T-helper 22 cell (primary cell): ENCODE results near the gene MYOD1.

Experiments
- DNase-seq: peaks from one replicate; pipeline ENCODE4 v3.0.0-alpha.2; 2020; ENCODE audit warnings: low read depth

The MYOD1 gene

DNA sequence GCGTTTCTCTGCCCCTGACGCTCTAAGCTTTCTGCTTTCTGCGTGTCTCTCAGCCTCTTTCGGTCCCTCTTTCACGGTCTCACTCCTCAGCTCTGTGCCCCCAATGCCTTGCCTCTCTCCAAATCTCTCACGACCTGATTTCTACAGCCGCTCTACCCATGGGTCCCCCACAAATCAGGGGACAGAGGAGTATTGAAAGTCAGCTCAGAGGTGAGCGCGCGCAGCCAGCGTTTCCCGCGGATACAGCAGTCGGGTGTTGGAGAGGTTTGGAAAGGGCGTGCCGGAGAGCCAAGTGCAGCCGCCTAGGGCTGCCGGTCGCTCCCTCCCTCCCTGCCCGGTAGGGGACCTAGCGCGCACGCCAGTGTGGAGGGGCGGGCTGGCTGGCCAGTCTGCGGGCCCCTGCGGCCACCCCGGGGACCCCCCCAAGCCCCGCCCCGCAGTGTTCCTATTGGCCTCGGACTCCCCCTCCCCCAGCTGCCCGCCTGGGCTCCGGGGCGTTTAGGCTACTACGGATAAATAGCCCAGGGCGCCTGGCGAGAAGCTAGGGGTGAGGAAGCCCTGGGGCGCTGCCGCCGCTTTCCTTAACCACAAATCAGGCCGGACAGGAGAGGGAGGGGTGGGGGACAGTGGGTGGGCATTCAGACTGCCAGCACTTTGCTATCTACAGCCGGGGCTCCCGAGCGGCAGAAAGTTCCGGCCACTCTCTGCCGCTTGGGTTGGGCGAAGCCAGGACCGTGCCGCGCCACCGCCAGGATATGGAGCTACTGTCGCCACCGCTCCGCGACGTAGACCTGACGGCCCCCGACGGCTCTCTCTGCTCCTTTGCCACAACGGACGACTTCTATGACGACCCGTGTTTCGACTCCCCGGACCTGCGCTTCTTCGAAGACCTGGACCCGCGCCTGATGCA, at the start of gene MYOD1:
MYOD1 (plus strand) TSS at position 544 of the 910 bp plus-strand sequence; CDS start at position 756, 212 bp downstream.
- DNase-seq, result no peak

DNA sequence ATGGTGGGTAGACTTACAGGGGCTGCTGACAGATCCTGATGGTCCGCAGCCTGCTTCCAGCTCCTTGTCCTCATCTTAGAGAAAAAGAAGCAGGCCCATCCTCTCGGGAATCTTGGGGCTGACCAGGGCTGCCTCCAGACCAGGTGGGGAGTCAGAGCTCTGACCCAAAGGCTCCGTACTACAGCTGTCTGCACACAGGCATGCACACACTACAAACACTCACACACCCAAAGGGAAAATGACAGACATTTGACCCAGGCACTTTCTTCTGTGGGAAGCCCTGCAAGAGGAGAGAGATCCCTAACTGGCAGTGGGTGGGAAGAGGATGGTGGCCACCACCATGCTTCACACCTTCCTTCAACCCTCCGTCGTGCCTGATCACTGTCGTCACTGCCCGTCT, 46.9 kb upstream of the MYOD1 start:
- DNase-seq, result no peak

- no peak for DNase-seq
Measured at GRCh38 chr11:17673951-17674350, 45.4 kb upstream of the MYOD1 start.

DNA sequence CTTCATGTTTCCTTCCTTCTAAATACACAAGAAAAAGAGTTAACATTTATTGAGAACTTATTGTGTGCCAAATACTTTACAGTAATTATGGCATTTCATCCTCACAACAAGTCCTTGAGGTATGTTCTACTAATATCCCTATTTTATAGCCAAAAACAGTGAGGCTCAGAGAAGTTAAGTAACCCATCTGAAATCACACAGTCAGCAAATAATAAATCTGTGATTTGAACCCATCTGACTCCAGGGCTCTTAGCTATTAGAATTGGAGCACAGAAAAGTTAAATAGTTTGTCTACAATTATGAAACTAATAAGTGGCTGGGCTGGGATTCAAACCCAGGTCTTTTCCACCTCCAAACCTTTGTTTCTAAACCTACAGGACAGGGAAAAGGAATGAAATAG, 36.5 kb upstream of the MYOD1 start:
- DNase-seq, result no peak

DNA sequence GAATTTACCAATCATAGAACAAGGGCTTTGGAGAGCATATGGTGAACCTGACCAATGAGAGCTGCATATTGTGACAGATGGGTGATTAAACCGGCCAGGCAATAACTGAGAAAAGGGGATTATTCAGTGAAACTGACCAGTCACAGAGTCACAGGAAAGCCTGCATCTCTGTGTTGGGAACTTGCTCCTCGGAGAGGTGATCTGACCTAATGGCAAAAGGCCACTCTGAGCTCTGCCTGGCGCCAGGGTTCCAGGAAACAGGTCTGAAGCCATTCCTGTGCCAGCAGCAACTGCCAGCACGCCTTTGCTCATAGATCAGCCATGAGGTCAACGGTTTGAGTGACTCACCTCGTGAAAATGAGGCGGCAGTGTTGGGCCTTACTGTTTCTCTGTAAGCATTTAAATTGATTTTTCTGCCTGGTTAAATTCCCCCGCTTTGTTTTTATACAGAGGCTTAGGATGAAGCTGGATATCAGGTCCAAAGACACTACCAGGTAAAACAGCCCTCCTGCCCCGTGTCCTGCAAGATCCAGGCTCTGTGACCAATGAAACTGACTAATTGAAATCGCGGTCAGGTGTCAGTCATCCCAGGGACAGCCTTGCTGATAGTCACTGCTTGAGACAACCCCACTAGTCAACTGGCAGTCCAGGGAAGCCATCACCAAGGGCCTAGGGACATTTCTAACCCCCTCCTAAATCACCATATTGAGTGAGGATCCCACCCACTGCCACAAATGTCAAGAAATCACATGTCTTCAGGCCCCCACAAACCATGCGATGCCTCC, 35.8 kb upstream of the MYOD1 start:
- no peak for DNase-seq

DNA sequence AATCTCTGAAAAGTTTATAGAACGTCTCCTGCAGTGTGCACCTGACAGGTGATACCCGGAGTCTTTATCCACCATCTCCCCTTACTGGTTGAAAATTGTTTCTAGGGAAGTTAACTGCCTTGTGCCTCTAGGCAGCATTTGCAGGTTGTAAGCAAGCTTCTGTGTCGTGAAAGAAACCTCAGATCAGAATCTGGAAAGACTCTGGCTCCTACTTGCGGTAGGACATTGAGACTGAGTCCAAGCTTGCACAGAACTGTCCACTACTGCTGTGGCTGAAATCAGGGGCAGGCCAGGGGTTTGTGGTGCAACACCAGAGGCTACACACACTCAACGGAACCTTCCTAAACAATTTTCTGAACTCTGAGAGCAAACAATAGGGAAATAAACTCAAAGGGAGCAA, 34.8 kb upstream of the MYOD1 start:
- DNase-seq, result no peak

GRCh38 chr11:17686231-17686980, 33.0 kb upstream of the MYOD1 start:
- DNase-seq, result no peak

GRCh38 chr11:17687946-17688670, 31.3 kb upstream of the MYOD1 start:
- no peak for DNase-seq

DNA sequence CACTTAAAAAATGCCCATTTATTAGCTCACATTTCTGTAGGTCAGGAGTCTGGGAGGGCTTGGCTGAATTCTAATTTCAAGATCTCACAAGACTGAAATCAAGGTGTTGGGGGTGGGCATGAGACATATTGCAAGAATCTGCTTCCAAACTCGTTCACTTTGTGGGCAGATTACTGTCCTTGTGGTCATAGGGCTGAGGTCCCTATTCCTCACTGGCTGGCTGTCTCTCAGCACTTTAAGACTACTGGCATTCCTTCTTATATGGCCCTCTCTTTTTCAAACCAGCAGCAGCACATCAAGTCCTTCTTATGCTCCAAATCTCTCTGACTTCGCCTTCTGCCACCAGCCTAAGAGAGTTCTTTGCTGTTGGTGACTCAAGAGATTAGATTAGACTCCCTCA, 27.8 kb upstream of the MYOD1 start:
- no peak for DNase-seq

GRCh38 chr11:17691976-17692375, 27.4 kb upstream of the MYOD1 start:
- no peak for DNase-seq

DNA sequence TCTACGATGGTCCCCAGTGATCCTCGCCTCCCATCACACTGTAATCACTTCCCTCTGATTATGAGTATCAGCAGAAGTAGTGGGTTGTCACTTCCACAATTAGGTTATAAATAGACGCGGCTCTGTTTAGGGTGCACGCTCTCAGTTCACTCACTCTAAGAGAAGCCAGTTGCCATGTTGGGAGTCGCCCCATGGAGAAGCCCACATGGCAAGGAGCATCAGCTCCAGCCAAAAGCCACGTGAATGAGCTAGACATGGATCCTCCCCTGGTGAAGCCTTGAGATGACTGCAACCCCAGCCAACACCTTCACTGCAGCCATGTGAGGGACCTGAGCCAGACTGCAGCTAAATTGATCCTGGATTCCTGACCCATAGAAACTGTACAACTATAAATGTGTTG, 26.4 kb upstream of the MYOD1 start:
- DNase-seq, result no peak

DNA sequence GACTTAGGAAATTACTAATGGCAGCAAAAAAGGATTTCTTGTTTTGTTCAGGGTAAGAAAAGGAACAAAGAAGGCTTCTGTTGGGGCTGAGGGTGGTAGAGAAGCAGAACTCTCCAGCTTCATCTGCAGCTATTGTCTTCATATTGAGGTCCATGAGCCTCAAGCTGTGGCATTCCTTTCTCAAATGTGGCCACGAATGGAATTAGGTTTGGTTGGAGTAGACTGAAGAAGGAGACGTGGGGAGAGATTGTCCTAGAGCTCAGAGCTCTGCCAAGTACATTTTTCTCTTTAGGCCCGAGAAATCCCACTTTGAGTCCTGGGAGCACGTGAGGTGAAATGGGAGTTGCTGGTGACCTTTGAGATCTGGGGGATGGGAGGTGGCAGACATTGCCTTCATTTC, 25.8 kb upstream of the MYOD1 start:
- no peak for DNase-seq

DNA sequence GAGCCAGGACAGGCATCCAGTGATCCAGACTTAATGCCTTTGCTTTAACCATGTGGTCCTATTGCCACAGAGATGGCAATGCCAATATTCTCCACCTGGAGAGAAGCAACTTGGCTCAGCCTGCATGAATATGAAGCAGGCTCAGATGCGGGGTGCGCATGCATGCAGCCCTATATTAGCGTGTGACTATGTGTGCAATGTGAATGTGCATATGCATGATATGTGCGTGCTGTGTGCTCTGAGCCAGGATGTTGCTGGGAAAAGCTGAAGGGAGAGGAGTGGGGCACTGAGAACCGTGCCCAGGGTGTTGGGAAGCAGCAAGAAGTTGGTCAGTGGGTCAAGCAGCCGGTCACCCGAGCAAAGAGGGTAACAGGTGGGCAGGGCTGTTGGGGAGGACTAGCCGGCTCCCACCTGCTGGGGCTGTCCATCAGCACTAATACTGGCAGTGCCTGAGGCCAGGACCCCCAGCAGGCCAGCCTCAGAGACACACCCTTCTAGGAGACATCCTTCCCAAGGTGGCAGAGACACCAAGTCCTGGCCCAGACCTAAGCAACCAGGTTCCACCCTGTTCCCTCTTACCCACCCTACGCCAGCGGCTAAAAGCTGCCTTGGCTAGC, 24.8 kb upstream of the MYOD1 start:
- DNase-seq, result no peak

DNA sequence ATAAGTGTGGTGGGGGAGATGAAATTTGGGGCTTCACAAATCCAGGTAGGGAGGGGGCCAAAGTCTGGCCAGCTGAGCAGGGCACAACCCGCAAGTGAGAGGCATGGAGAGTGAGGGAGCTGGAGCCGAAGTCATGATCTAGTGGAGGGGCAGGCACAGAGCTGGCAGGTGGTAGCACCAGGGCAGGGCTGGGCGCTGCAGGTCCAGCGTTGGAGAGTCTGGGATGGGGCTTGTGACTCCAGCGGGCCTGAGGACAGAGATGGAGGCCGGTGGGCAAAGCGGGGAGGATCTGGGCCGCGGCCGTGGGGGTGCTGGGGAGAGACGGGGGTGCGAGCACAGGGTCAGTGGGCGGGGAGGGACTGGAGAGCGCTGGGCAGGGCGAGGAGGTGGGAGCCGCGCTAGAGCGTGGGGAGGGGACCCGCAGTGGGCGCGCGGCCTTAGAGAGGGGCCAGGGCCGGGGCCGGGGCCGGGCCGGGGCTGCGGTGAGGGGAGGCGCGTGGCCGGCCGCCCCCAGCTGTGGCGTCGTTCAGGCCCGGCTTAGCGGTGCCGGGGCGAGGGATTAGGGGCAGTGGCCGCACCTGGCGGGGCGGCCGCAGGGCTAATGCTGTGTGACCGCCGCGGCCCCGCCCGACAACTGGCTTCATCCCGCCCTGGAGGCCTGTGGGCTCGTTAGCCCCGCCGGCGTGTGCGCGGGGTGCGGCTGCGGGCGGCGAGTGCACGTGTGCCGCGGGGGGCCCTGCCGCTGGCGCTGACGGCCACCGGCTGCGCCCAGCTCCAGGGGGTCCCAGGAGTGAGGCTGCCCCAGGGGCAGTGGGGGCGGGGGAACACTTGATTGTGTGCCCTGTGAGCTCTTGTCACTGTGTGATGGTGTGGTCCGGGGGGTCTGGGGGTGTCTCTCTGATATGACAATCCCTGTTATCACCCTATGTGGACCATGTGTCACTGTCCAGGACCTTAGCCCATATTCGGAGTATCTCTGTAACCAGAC, 23.6 kb upstream of the MYOD1 start:
- no peak for DNase-seq

DNA sequence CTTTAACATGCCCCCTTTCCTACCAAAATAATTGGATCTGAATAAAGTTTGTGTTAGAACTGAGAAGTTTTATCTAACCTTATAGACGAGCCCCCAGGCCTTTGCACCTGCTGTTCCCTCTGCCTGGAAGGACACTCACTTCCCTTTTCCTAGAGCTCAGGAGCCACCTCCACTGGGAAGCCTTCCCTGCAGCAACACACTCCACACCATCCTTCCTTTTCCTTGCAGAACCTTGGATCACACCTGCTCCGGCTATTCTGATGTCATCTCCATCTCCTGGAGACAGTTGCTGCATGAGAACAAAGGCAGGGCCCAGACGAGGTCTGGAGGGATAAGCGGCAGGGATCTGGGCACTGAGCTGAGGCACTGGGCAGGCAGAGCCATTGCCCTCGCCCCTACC, 22.6 kb upstream of the MYOD1 start:
- no peak for DNase-seq

GRCh38 chr11:17697175-17697949, 22.0 kb upstream of the MYOD1 start:
- no peak for DNase-seq

GRCh38 chr11:17699147-17700114, 19.9 kb upstream of the MYOD1 start:
- no peak for DNase-seq

DNA sequence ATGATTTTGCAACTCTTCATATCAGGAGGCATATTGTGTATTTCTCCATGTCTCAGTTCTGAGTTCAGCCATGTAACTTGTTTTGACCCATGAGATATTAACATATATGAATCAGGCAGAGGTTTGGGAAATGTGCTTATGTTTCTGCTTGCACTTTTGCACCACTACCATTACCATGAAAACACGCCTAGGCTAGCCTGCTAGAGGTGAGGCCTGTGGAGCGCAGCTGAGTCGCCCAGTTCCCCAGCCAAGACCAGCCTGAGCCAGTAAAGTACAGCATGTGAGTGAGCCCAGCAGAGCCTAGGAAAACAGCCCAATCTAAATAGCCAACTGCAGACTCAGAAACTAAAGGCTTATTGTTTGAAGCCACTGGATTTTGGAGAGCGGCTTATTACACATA, 18.4 kb upstream of the MYOD1 start:
- DNase-seq, result no peak
